MM.1S (cell line): ENCODE results near the gene ITPR3.

Experiments used
- DNase-seq: peaks from one replicate; pipeline ENCODE4 v3.0.0-alpha.2; 2015
- H2AFZ ChIP-seq: fragments of 300-600 bp; sonication (generic); 2 replicates; pipeline ENCODE4 v1.6.0; 2016; ENCODE audit warnings: antibody characterized with exemption, low read length
- H3F3A ChIP-seq: fragments of 300-600 bp; sonication (generic); 2 replicates; pipeline ENCODE4 v1.6.1; 2016; ENCODE audit warnings: mild to moderate bottlenecking, antibody characterized with exemption, low read length, moderate library complexity, mixed read lengths; ENCODE audit not compliant: insufficient read depth
- H3K27ac ChIP-seq: fragments of 300-600 bp; sonication (generic); 2 replicates; pipeline ENCODE4 v1.5.1; 2016; ENCODE audit warnings: mild to moderate bottlenecking, low read length
- H3K27me3 ChIP-seq: fragments of 300-600 bp; sonication (generic); replicated peaks from 2 replicates; pipeline ENCODE4 v1.6.0; 2016; ENCODE audit warnings: low read length; ENCODE audit not compliant: insufficient read depth
- H3K36me3 ChIP-seq: fragments of 300-600 bp; sonication (generic); replicated peaks from 2 replicates; pipeline ENCODE4 v1.6.1; 2016; ENCODE audit warnings: mild to moderate bottlenecking, low read length, mixed read lengths; ENCODE audit not compliant: insufficient read depth
- H3K4me1 ChIP-seq: fragments of 300-600 bp; sonication (generic); 2 replicates; pipeline ENCODE4 v1.6.1; 2016; ENCODE audit warnings: low read length, mixed read lengths
- H3K4me2 ChIP-seq: fragments of 300-600 bp; sonication (generic); 2 replicates; pipeline ENCODE4 v1.6.0; 2016; ENCODE audit warnings: low read depth, low read length
- H3K4me3 ChIP-seq: fragments of 300-600 bp; sonication (generic); 2 replicates; pipeline ENCODE4 v1.5.1; 2016; ENCODE audit warnings: low read length, mixed read lengths
- H3K79me2 ChIP-seq: fragments of 300-600 bp; sonication (generic); 2 replicates; pipeline ENCODE4 v1.6.1; 2016; ENCODE audit warnings: mixed run types, low read length, mixed read lengths
- H3K9ac ChIP-seq: fragments of 300-600 bp; sonication (generic); 2 replicates; pipeline ENCODE4 v1.6.1; 2016; ENCODE audit warnings: low read length, mixed read lengths
- H3K9me2 ChIP-seq: fragments of 300-600 bp; sonication (generic); replicated peaks from 2 replicates; pipeline ENCODE4 v1.6.1; 2016; ENCODE audit warnings: mild to moderate bottlenecking, low read length, mixed read lengths; ENCODE audit not compliant: insufficient read depth
- H3K9me3 ChIP-seq: fragments of 300-600 bp; sonication (generic); replicated peaks from 2 replicates; pipeline ENCODE4 v1.6.1; 2016; ENCODE audit warnings: mild to moderate bottlenecking, low read length, mixed read lengths; ENCODE audit not compliant: insufficient read depth
- H4K20me1 ChIP-seq: fragments of 300-600 bp; sonication (generic); 2 replicates; pipeline ENCODE4 v1.6.1; 2016; ENCODE audit warnings: mild to moderate bottlenecking, low read length, moderate library complexity, mixed read lengths; ENCODE audit not compliant: insufficient read depth
- EZH2 ChIP-seq: fragments of 300-600 bp; sonication (generic); optimal IDR thresholded peaks from 2 replicates; pipeline ENCODE3; 2017; ENCODE audit warnings: low read depth, mild to moderate bottlenecking, antibody characterized with exemption, low read length, mixed read lengths
- EZH2phosphoT487 ChIP-seq: fragments of 300-600 bp; sonication (generic); IDR thresholded peaks from 2 replicates; pipeline ENCODE4 v1.6.1; 2018; ENCODE audit warnings: antibody characterized with exemption, low read length
- TF ChIP-seq, protein P1 (sequence below): fragments of 300-600 bp; sonication (generic); IDR thresholded peaks from 2 replicates; pipeline ENCODE4 v1.5.1; 2016; ENCODE audit warnings: antibody characterized with exemption, low read length, mixed read lengths

The ITPR3 gene

GRCh38 chr6:33636655-33637054 is 15.5 kb downstream of the ITPR3 start:
- Histone ChIP-seq H3K9me2 (no peaks in the 10 kb centered on the region), H3K4me2 (no peak overlapping the region), H3F3A (peaks cover 5% of the 10 kb centered on the region; the same call in 1 of the 2 replicates), H3K4me3 (no peak overlapping the region), H3K9ac (no peak overlapping the region), H3K27ac (no peak overlapping the region), H3K9me3 (no peaks in the 10 kb centered on the region), H3K4me1 (peaks cover 10% of the 10 kb centered on the region), H3K27me3 (no peaks in the 10 kb centered on the region), H4K20me1 (peaks cover 17% of the 10 kb centered on the region), H3K79me2 (peaks cover 90% of the 10 kb centered on the region), H2AFZ (no peak overlapping the region), H3K36me3 (no peaks in the 10 kb centered on the region)
- no peak for DNase-seq
- no peak for TF ChIP-seq EZH2
- no peak for TF ChIP-seq EZH2phosphoT487
- TF ChIP-seq, protein P1, sequence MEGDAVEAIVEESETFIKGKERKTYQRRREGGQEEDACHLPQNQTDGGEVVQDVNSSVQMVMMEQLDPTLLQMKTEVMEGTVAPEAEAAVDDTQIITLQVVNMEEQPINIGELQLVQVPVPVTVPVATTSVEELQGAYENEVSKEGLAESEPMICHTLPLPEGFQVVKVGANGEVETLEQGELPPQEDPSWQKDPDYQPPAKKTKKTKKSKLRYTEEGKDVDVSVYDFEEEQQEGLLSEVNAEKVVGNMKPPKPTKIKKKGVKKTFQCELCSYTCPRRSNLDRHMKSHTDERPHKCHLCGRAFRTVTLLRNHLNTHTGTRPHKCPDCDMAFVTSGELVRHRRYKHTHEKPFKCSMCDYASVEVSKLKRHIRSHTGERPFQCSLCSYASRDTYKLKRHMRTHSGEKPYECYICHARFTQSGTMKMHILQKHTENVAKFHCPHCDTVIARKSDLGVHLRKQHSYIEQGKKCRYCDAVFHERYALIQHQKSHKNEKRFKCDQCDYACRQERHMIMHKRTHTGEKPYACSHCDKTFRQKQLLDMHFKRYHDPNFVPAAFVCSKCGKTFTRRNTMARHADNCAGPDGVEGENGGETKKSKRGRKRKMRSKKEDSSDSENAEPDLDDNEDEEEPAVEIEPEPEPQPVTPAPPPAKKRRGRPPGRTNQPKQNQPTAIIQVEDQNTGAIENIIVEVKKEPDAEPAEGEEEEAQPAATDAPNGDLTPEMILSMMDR: no peak

- H3K4me1 ChIP-seq: 0 out of 2 replicates have a peak, but pooled peaks cover 4% of the 10 kb centered on the region
- H3K9me3 ChIP-seq: no peaks in the 10 kb centered on the region
- H3K27me3 ChIP-seq: no peaks in the 10 kb centered on the region
- peaks cover 17% of the 10 kb centered on the region for H4K20me1 ChIP-seq
- H3K9me2 ChIP-seq: no peaks in the 10 kb centered on the region
- H3K27ac ChIP-seq: no peak overlapping the region
- no peak overlapping the region for H3K4me3 ChIP-seq
- H3K36me3 ChIP-seq: no peaks in the 10 kb centered on the region
- no peak overlapping the region for H3K9ac ChIP-seq
- H3F3A ChIP-seq: no peaks in the 10 kb centered on the region
- TF ChIP-seq EZH2 (no peak), EZH2phosphoT487 (no peak)
- TF ChIP-seq, protein P1: no peak
- peaks cover 91% of the 10 kb centered on the region for H3K79me2 ChIP-seq
- H3K4me2 ChIP-seq: no peak overlapping the region
- DNase-seq: no peak
- no peak overlapping the region for H2AFZ ChIP-seq
Measured at GRCh38 chr6:33638556-33638955, 17.4 kb downstream of the ITPR3 start.

DNA sequence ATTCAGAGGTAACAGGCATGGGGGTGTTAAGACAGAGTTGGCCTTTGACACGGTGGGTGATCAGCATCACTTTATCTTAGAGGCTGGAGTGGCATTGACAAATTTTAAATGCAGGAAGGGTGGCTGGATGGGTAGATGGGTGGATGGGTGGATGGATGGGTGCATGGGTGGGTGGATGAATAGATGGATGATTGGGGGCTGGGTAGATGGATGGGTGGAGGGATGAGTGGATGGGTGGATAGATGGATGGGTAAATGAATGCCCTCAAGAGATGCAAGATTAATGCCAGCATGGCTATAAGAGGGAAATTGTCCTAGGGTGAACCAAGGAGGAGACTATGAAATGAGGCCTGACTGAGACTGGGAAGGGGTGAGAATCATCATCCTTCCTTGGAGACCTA is 18.4 kb downstream of the ITPR3 start:
- peaks cover 89% of the 10 kb centered on the region for H3K79me2 ChIP-seq
- no peak overlapping the region for H3K9ac ChIP-seq

More for the DNA sequence above, 18.4 kb downstream of the ITPR3 start:
- TF ChIP-seq EZH2 (no peak), EZH2phosphoT487 (no peak)
- TF ChIP-seq, protein P1: no peak
- Histone ChIP-seq H3K9me2 (no peaks in the 10 kb centered on the region), H2AFZ (no peak overlapping the region), H3K9me3 (no peaks in the 10 kb centered on the region), H3F3A (no peaks in the 10 kb centered on the region), H4K20me1 (peaks cover 9% of the 10 kb centered on the region), H3K27me3 (no peaks in the 10 kb centered on the region), H3K36me3 (no peaks in the 10 kb centered on the region), H3K4me2 (no peak overlapping the region), H3K27ac (no peak overlapping the region), H3K4me3 (no peak overlapping the region), H3K4me1 (no peaks in the 10 kb centered on the region)
- DNase-seq: no peak
